Karpas-422 (cell line): ENCODE measurements around the gene RUFY3. TPM values are rescaled to one million over a fixed set of nuclear protein-coding genes. Genes with fewer than 3 reads are reported as not detected.
"Not testable (repeated sequence)": the region's sequence is repeated elsewhere in the genome, so short reads cannot be mapped to it uniquely, and the experiment has no call there.

Source experiments
- DNase-seq: peaks from one replicate; pipeline ENCODE4 v3.0.0-alpha.2; 2015
- H2AFZ ChIP-seq: fragments of 200-600 bp; sonication (generic); 2 replicates; pipeline ENCODE4 v1.6.1; 2014; ENCODE audit warnings: antibody characterized with exemption, low read length, mixed read lengths
- H3K27ac ChIP-seq: fragments of 200-600 bp; sonication (generic); 2 replicates; pipeline ENCODE4 v1.5.1; 2014; ENCODE audit warnings: mild to moderate bottlenecking, low read length, moderate library complexity
- H3K27me3 ChIP-seq: fragments of 200-600 bp; sonication (generic); 2 replicates; pipeline ENCODE4 v1.6.1; 2014; ENCODE audit warnings: low read length, mixed read lengths
- H3K36me3 ChIP-seq: fragments of 200-600 bp; sonication (generic); 2 replicates; pipeline ENCODE4 v1.6.1; 2014; ENCODE audit warnings: low read length, mixed read lengths; ENCODE audit not compliant: insufficient read depth
- H3K4me1 ChIP-seq: fragments of 200-600 bp; sonication (generic); 2 replicates; pipeline ENCODE4 v1.6.1; 2014; ENCODE audit warnings: mild to moderate bottlenecking, low read length, mixed read lengths
- H3K4me2 ChIP-seq: fragments of 200-600 bp; sonication (generic); 2 replicates; pipeline ENCODE4 v1.6.1; 2014; ENCODE audit warnings: low read length, low read depth, mild to moderate bottlenecking; ENCODE audit not compliant: poor library complexity, severe bottlenecking
- H3K4me3 ChIP-seq: fragments of 200-600 bp; sonication (generic); 2 replicates; pipeline ENCODE4 v1.5.1; 2014; ENCODE audit warnings: mild to moderate bottlenecking, antibody characterized with exemption, low read length, mixed read lengths
- H3K79me2 ChIP-seq: fragments of 200-600 bp; sonication (generic); 2 replicates; pipeline ENCODE4 v1.6.1; 2014; ENCODE audit warnings: mild to moderate bottlenecking, low read length, mixed read lengths
- H3K9ac ChIP-seq: fragments of 200-600 bp; sonication (generic); 2 replicates; pipeline ENCODE4 v1.6.0; 2014; ENCODE audit warnings: low read length
- H3K9me2 ChIP-seq: fragments of 200-600 bp; sonication (generic), shearing (Covaris generic); replicated peaks from 2 replicates; pipeline ENCODE4 v1.6.0; 2014; ENCODE audit warnings: mild to moderate bottlenecking, low read length, moderate library complexity; ENCODE audit not compliant: insufficient read depth
- H3K9me3 ChIP-seq: fragments of 300-700, 200-600 bp; sonication (generic); 2 replicates; pipeline ENCODE4 v1.6.1; 2014; ENCODE audit warnings: low read length, mixed read lengths
- H4K20me1 ChIP-seq: fragments of 200-600 bp; sonication (generic); 2 replicates; pipeline ENCODE4 v1.6.1; 2014; ENCODE audit warnings: mild to moderate bottlenecking, antibody characterized with exemption, low read length, low read depth; ENCODE audit not compliant: insufficient read depth
- total RNA-seq: library from RNA; depleted of rRNA; stranded (reverse); fragments of >200 nt; shearing (Covaris generic); gene quantifications from 2 replicates; pipeline ENCODE4 v1.2.3, GENCODE V29; 2014; ENCODE audit warnings: low replicate concordance

Gene RUFY3
- total RNA-seq, 1 experiment from 2014 or later: 26.9 TPM

DNA sequence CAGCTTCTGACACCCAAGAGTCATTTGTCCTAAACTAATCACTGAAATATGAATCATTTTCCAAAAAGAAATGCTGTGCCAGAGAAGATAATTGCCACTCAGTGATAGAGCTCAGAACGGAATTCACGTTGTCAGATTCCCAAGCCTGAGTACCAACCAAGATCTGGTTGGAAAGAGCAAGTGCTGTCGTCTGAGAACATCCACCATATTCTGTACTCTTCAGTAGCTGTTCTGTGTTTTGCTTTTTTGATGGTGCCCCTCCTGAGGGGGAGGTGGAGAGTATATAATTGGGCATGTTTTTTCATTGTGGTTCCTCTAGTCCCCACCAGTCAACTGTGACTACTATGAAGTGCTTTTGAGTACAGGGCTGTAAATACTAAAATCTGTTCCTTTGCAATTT, 13.2 kb downstream of the RUFY3 start:
- peak overlapping the region; percentile 57 for H2AFZ ChIP-seq
- H3K4me3 ChIP-seq: peak overlapping the region; percentile 67
- peak; percentile 62 for DNase-seq

DNA sequence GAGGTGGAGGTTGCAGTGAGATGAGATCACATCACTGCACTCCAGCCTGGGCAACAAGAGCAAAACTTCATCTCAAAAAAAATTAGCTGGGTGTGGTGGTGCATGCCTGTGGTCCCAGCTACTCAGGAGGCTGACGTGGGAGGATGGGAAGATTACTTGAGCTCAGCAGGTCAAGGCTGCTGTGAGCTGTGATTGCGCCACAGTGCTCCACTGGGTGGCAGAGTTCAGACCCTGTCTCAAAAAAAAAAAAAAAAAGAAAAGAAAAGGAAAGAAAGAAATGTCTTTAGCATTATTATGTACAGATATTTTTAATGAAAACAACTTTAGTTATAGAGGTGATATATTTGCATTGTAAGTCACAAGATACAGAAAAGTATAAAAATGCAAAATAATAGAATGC, 14.2 kb downstream of the RUFY3 start:
- not testable (repeated sequence) for H3K27me3 ChIP-seq, H3K9me3 ChIP-seq, H2AFZ ChIP-seq, H3K9me2 ChIP-seq, H3K4me3 ChIP-seq, H3K9ac ChIP-seq, H4K20me1 ChIP-seq, H3K27ac ChIP-seq, H3K36me3 ChIP-seq
- H3K79me2 ChIP-seq: peaks cover 15% of the 10 kb centered on the region
- peak; percentile 79 for DNase-seq
- H3K4me2 ChIP-seq: peak overlapping the region; percentile 41
- peaks cover 70% of the 10 kb centered on the region for H3K4me1 ChIP-seq

More for the DNA sequence above, 13.2 kb downstream of the RUFY3 start:
- H3K36me3 ChIP-seq: no peaks in the 10 kb centered on the region
- peaks cover 18% of the 10 kb centered on the region for H3K79me2 ChIP-seq
- H4K20me1 ChIP-seq: no peaks in the 10 kb centered on the region
- peaks cover 63% of the 10 kb centered on the region for H3K4me1 ChIP-seq
- peak overlapping the region; percentile 91 for H3K4me2 ChIP-seq
- no peaks in the 10 kb centered on the region for H3K9me2 ChIP-seq
- H3K27ac ChIP-seq: peak overlapping the region; percentile 95
- no peaks in the 10 kb centered on the region for H3K9me3 ChIP-seq
- H3K9ac ChIP-seq: peak overlapping the region; percentile 70
- H3K27me3 ChIP-seq: no peaks in the 10 kb centered on the region

DNA sequence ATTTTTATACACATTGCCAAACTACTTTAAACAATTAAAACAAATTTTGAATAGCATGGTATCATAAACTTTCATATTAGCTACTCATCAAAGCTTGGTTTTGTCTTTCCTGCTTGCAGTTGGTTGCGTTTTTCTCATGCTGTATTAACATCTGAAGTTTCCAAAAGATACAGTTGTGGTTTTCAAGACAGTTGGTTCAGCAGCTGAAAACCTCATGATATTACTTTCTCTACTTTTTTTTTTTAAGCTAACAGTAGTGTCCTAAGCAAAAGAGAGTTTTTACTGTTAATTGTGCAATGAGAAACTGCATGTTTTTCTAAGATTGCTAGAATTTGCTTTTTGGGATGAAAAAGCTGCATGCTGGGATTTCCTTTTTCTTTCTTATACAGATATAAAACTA, 15.2 kb downstream of the RUFY3 start:
- H3K4me2 ChIP-seq: no peak overlapping the region
- H3K9me2 ChIP-seq: no peaks in the 10 kb centered on the region
- H3K9me3 ChIP-seq: no peaks in the 10 kb centered on the region
- H3K9ac ChIP-seq: no peak overlapping the region
- no peak overlapping the region for H3K4me3 ChIP-seq
- H3K36me3 ChIP-seq: no peaks in the 10 kb centered on the region
- H3K79me2 ChIP-seq: peaks cover 10% of the 10 kb centered on the region
- no peak overlapping the region for H2AFZ ChIP-seq
- H4K20me1 ChIP-seq: no peaks in the 10 kb centered on the region
- H3K27me3 ChIP-seq: no peaks in the 10 kb centered on the region
- no peak for DNase-seq
- H3K27ac ChIP-seq: no peak overlapping the region
- peaks cover 68% of the 10 kb centered on the region for H3K4me1 ChIP-seq

DNA sequence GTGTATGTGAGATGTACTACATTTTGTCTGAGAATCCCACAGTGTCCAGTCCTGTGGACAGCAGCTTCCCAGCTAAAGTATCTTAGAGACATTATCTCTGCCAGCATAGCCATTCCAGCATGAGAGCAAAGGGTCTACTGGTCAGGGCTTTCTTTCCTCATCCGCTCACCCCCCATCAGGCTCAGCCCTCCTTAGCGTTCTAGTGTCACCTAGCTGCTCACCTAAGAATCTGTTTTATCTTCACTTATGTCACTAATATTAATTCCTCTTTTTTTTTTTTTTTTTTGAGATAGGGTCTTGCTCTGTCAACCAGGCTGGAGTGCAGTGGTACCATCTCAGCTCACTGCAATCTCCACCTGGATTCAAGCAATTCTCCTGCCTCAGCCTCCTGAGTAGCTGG, 15.6 kb downstream of the RUFY3 start:
- no peak overlapping the region for H3K9ac ChIP-seq
- no peak overlapping the region for H3K4me3 ChIP-seq
- H3K4me2 ChIP-seq: no peak overlapping the region
- H3K9me2 ChIP-seq: no peaks in the 10 kb centered on the region
- no peak overlapping the region for H2AFZ ChIP-seq
- no peaks in the 10 kb centered on the region for H3K9me3 ChIP-seq
- no peaks in the 10 kb centered on the region for H3K36me3 ChIP-seq
- H3K4me1 ChIP-seq: peaks cover 72% of the 10 kb centered on the region
- peaks cover 8% of the 10 kb centered on the region; the same call in 1 of the 2 replicates for H3K79me2 ChIP-seq
- DNase-seq: no peak
- no peaks in the 10 kb centered on the region for H4K20me1 ChIP-seq
- no peak overlapping the region for H3K27ac ChIP-seq
- no peaks in the 10 kb centered on the region for H3K27me3 ChIP-seq

DNA sequence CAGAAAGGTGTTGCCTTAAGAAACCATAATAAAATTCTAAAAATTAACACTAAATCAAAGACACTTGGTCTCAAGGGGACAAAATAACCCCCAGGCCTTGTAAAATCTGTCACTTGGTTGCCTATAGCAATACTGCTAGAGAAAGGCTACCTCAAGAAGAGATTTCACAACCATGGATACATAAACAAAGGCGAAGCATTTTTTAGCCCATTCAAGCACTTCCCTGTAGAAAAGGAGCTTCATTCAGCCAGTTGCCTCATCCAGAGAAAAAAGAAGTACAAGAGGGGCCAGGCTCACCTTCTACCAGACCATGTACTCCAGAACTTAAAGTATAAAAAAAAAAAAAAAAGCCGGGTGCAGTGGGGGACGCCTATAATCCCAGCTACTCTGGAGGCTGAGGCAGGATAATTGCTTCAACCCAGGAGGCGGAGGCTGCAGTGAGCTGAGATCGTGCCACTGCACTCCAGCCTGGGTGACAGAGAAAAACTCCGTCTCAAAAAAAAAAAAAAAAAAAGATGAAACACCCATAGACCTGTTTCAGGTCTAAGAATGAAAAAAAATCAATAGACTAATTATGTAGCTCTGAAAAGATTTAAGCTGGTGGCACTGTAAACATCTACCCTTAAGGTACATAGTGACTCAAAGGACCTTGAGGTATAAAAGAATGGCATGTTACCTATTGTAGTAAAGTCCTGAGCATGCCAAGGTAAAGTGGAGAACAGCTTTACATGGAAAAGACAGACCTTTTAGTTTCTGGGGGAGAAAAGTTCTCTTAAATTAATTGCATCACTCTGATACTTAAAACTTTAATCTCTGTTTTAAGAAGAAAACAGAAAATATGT, 18.0 kb downstream of the RUFY3 start:
- H3K79me2 ChIP-seq: peaks cover 11% of the 10 kb centered on the region; the same call in 1 of the 2 replicates
- no peak overlapping the region for H2AFZ ChIP-seq
- no peak for DNase-seq
- H3K9me2 ChIP-seq: no peaks in the 10 kb centered on the region
- H4K20me1 ChIP-seq: no peaks in the 10 kb centered on the region
- H3K27me3 ChIP-seq: no peaks in the 10 kb centered on the region
- H3K4me2 ChIP-seq: no peak overlapping the region
- H3K27ac ChIP-seq: no peak overlapping the region
- H3K9ac ChIP-seq: no peak overlapping the region
- H3K4me3 ChIP-seq: no peak overlapping the region
- peaks cover 59% of the 10 kb centered on the region for H3K4me1 ChIP-seq
- H3K36me3 ChIP-seq: no peaks in the 10 kb centered on the region
- H3K9me3 ChIP-seq: no peaks in the 10 kb centered on the region

DNA sequence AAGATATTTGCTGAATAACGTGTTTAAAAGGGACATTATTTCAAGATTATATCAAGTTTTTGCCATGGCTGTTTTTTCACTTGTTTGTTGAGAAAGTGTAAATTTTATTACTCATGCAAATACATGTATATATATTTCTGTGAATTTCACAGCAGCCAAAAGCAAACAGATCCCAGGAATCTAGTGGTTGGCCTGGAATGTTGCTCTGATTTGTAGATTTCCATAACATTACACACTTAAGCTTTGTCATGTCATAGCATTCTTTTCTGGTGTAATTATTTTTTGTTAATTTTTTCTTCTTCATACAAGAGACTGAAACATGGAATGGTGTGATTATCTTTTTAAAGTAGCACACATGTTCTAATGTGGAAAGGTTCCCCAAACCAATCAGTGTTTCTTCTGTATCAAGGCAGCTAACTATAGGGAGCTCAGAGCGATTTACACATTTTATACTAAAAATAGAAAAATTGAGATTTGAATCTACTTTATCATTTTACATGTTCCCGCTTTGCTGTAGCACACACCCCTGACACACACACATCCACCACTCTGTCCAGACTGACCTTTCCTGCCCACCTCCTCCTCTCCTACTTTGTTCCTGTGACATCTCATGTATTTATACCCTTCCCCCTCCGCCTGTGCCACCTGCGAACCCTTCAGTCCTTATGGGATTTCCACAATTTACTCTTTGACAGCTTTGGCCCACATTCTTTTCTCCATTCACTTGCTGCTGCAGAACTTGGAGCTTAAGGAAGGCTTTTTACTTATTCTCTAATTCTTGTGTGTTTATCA, 20.3 kb downstream of the RUFY3 start:
- no peak overlapping the region for H3K27ac ChIP-seq
- no peaks in the 10 kb centered on the region for H4K20me1 ChIP-seq
- peaks cover 36% of the 10 kb centered on the region for H3K4me1 ChIP-seq
- no peak for DNase-seq
- no peaks in the 10 kb centered on the region for H3K9me2 ChIP-seq
- H3K27me3 ChIP-seq: no peaks in the 10 kb centered on the region
- no peak overlapping the region for H3K9ac ChIP-seq
- no peaks in the 10 kb centered on the region for H3K36me3 ChIP-seq
- no peak overlapping the region for H3K4me2 ChIP-seq
- H3K4me3 ChIP-seq: no peak overlapping the region
- no peak overlapping the region for H2AFZ ChIP-seq
- peaks cover 7% of the 10 kb centered on the region; the same call in 1 of the 2 replicates for H3K79me2 ChIP-seq
- H3K9me3 ChIP-seq: no peaks in the 10 kb centered on the region

DNA sequence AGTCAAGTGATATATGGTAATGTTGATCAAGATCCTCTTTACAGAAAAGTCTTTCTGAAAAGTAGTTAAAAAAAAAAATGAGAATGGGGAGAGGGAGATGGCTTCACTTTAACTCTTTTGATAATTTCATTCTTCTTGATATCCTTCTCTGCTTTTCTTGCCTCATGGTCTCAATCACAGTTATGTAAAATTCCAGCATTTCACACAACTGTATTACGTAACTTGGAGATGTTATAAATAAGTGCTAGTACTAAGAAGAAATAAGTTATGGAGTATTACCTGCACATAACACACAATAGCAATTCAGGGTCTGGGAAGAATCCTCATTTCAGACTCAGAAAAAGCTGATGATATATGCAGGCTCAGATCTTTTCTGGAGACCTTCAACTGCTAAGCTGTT, 22.0 kb downstream of the RUFY3 start:
- Histone ChIP-seq H3K4me1 (peaks cover 34% of the 10 kb centered on the region), H4K20me1 (no peaks in the 10 kb centered on the region), H3K9me2 (no peaks in the 10 kb centered on the region), H3K4me3 (no peak overlapping the region), H3K9ac (no peak overlapping the region), H3K79me2 (peaks cover 7% of the 10 kb centered on the region; the same call in 1 of the 2 replicates), H2AFZ (no peak overlapping the region), H3K9me3 (no peaks in the 10 kb centered on the region), H3K27me3 (no peaks in the 10 kb centered on the region), H3K4me2 (no peak overlapping the region), H3K36me3 (no peaks in the 10 kb centered on the region), H3K27ac (no peak overlapping the region)
- no peak for DNase-seq

DNA sequence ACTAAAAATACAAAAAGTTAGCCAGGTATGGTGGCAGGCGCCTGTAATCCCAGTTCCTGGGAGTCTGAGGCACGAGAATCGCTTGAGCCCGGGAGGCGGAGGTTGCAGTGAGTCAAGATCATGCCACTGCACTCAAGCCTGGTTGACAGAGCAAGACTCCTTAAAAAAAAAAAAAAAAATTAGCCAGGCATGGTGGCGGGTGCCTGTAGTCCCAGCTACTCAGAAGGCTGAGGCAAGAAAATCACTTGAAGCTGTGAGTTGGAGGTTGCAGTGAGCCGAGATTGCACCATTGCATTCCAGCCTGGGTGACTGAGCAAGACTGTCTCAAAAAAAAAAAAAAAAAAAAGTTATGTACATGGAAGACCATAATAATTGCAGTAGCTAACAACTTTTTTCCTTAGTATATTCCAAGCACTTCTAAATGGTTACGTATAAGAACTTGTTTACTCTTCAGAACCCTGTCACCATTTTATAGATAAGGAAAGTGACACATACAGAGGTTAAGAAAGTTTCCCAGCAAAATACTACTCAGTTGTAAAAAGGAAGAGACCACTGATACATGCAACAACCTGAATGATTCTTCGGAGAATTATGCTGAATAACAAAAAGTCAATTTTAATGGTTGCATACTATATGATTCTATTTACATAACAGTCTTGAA, 24.5 kb downstream of the RUFY3 start:
- H3K4me1 ChIP-seq: peaks cover 29% of the 10 kb centered on the region
- H3K4me2 ChIP-seq: no peak overlapping the region
- DNase-seq: no peak
- H4K20me1 ChIP-seq: no peaks in the 10 kb centered on the region
- H3K27ac ChIP-seq: no peak overlapping the region
- no peak overlapping the region for H3K4me3 ChIP-seq
- H3K9me2 ChIP-seq: no peaks in the 10 kb centered on the region
- peaks cover 5% of the 10 kb centered on the region; the same call in 1 of the 2 replicates for H3K79me2 ChIP-seq
- no peak overlapping the region for H3K9ac ChIP-seq
- H2AFZ ChIP-seq: no peak overlapping the region
- no peaks in the 10 kb centered on the region for H3K27me3 ChIP-seq
- no peaks in the 10 kb centered on the region for H3K36me3 ChIP-seq
- H3K9me3 ChIP-seq: no peaks in the 10 kb centered on the region
